A172 (cell line): ENCODE measurements around the gene CNIH1. TPM values are rescaled to one million over a fixed set of nuclear protein-coding genes. Genes with fewer than 3 reads are reported as not detected.
"Not testable (repeated sequence)": the region's sequence is repeated elsewhere in the genome, so short reads cannot be mapped to it uniquely, and the experiment has no call there.

ENCODE experiments used
- DNase-seq: peaks from one replicate; pipeline ENCODE4 v3.0.0-alpha.2; 2015; ENCODE audit warnings: low spot score
- total RNA-seq: library from RNA; depleted of rRNA; stranded (reverse); fragments of >200 nt; shearing (Covaris generic); gene quantifications from 2 replicates; pipeline ENCODE4 v1.2.3, GENCODE V29; 2014

Gene CNIH1
- total RNA-seq, 1 experiment from 2014 or later = 90.4 TPM

- DNase-seq = no peak
These were observed 12.6 kb downstream of the CNIH1 start for GRCh38 chr14:54428527-54428926.

GRCh38 chr14:54427871-54428270 is 13.3 kb downstream of the CNIH1 start:
- no peak for DNase-seq

GRCh38 chr14:54425537-54426274 is 15.5 kb downstream of the CNIH1 start:
- DNase-seq = no peak

- DNase-seq = no peak
These were observed 16.1 kb downstream of the CNIH1 start for GRCh38 chr14:54425068-54425467.

- DNase-seq = no peak
These were observed 16.7 kb downstream of the CNIH1 start for GRCh38 chr14:54424479-54424901.

- DNase-seq = no peak
These were observed 17.2 kb downstream of the CNIH1 start for GRCh38 chr14:54423991-54424390.

- peak; percentile 26 for DNase-seq
These were observed 20.6 kb downstream of the CNIH1 start for GRCh38 chr14:54420478-54421142.

GRCh38 chr14:54411371-54411770 is 29.8 kb downstream of the CNIH1 start:
- DNase-seq = no peak

GRCh38 chr14:54410215-54410614 is 31.0 kb downstream of the CNIH1 start:
- DNase-seq = no peak

- DNase-seq = not testable (repeated sequence)
These were observed 37.7 kb downstream of the CNIH1 start for GRCh38 chr14:54403401-54404005.

GRCh38 chr14:54399560-54399959 is 41.6 kb downstream of the CNIH1 start:
- no peak for DNase-seq

GRCh38 chr14:54396493-54397335 is 44.5 kb downstream of the CNIH1 start, which contains the start of gene CDKN3:
CDKN3 (plus strand) TSS chr14:54397007; CDS start chr14:54397069, 62 bp downstream.
- peak; percentile 95 for DNase-seq

GRCh38 chr14:54396183-54396492 is 45.0 kb downstream of the CNIH1 start:
- DNase-seq = no peak

GRCh38 chr14:54395716-54396115 is 45.5 kb downstream of the CNIH1 start:
- no peak for DNase-seq

GRCh38 chr14:54395284-54395683 is 45.9 kb downstream of the CNIH1 start:
- DNase-seq = no peak

GRCh38 chr14:54394596-54394995 is 46.6 kb downstream of the CNIH1 start:
- no peak for DNase-seq

GRCh38 chr14:54392986-54393884 is 47.9 kb downstream of the CNIH1 start:
- DNase-seq = not testable (repeated sequence)

GRCh38 chr14:54392131-54392859 is 48.9 kb downstream of the CNIH1 start:
- DNase-seq = no peak

- no peak for DNase-seq
These were observed 53.8 kb downstream of the CNIH1 start for GRCh38 chr14:54387328-54387727.

- DNase-seq = no peak
These were observed 55.6 kb downstream of the CNIH1 start for GRCh38 chr14:54385556-54385955.
